Activated CD4-positive, alpha-beta T cell treated with anti-CD3 and anti-CD28 coated beads for 4 hours (primary cell): ENCODE results near the gene SLC6A9.

Experiments
- DNase-seq, 2 donors: peaks; one replicate each; pipeline ENCODE4 v3.0.0-alpha.2; 2020

SLC6A9 gene

GRCh38 chr1:43965316-43965715, 65.9 kb downstream of the SLC6A9 start:
- no peak for DNase-seq

- DNase-seq, result no peak
Observed at GRCh38 chr1:43963890-43964289, 67.4 kb downstream of the SLC6A9 start.

- DNase-seq, result no peak
Observed at GRCh38 chr1:43963006-43963405, 68.3 kb downstream of the SLC6A9 start.

- DNase-seq, result no peak
Observed at GRCh38 chr1:43962324-43962723, 68.9 kb downstream of the SLC6A9 start.

- DNase-seq, result no peak
Observed at GRCh38 chr1:43961692-43962091, 69.6 kb downstream of the SLC6A9 start.

GRCh38 chr1:43960798-43961197, 70.5 kb downstream of the SLC6A9 start:
- DNase-seq, result no peak

GRCh38 chr1:43958351-43959255, 72.7 kb downstream of the SLC6A9 start:
- DNase-seq, result no peak

- no peak for DNase-seq
Observed at GRCh38 chr1:43957407-43958040, 73.7 kb downstream of the SLC6A9 start.

GRCh38 chr1:43956234-43956633, 75.0 kb downstream of the SLC6A9 start:
- DNase-seq, result no peak

GRCh38 chr1:43954036-43954435, 77.2 kb downstream of the SLC6A9 start:
- no peak for DNase-seq

- no peak for DNase-seq
Observed at GRCh38 chr1:43953361-43953760, 77.9 kb downstream of the SLC6A9 start.

- no peak for DNase-seq
Observed at GRCh38 chr1:43952731-43953346, 78.4 kb downstream of the SLC6A9 start.

GRCh38 chr1:43951021-43951985, 80.0 kb downstream of the SLC6A9 start:
- DNase-seq, result no peak

- no peak for DNase-seq
Observed at GRCh38 chr1:43949678-43950077, 81.6 kb downstream of the SLC6A9 start.

GRCh38 chr1:43947874-43948437, 83.3 kb downstream of the SLC6A9 start:
- no peak for DNase-seq

GRCh38 chr1:43947061-43947873, 84.0 kb downstream of the SLC6A9 start:
- no peak for DNase-seq
